ENCODE data around the gene H6PD.

Gene H6PD

GRCh38 chr1:9300573-9300972 lies 66.0 kb downstream of the H6PD start:
- no peak overlapping the region for H3K4me3 ChIP-seq (ENCODE audit: low read depth, low read length)
- in situ Hi-C loops (cut with HindIII; ENCODE audit: low sequenced_read_pairs) = no loop called here
- no peak for TF ChIP-seq CTCF (IDR thresholded peaks at IDR 0.05; ENCODE audit: low read depth, low read length)
- DNase-seq (ENCODE audit: low read depth, low spot score) = no peak

GRCh38 chr1:9302745-9303524 lies 68.4 kb downstream of the H6PD start:
- in situ Hi-C loops (cut with HindIII; ENCODE audit: low sequenced_read_pairs) = no loop called here
- peak; percentile 94 for DNase-seq (ENCODE audit: low read depth, low spot score)
- TF ChIP-seq CTCF (IDR thresholded peaks at IDR 0.05; ENCODE audit: low read depth, low read length) = no peak
- H3K4me3 ChIP-seq (ENCODE audit: low read depth, low read length) = no peak overlapping the region

GRCh38 chr1:9303916-9304315 lies 69.3 kb downstream of the H6PD start:
- DNase-seq (ENCODE audit: low read depth, low spot score) = no peak
- no peak for TF ChIP-seq CTCF (IDR thresholded peaks at IDR 0.05; ENCODE audit: low read depth, low read length)
- H3K4me3 ChIP-seq (ENCODE audit: low read depth, low read length) = no peak overlapping the region
- in situ Hi-C loops (cut with HindIII; ENCODE audit: low sequenced_read_pairs) = no loop called here

- TF ChIP-seq CTCF (IDR thresholded peaks at IDR 0.05; ENCODE audit: low read depth, low read length) = no peak
- no peak overlapping the region for H3K4me3 ChIP-seq (ENCODE audit: low read depth, low read length)
- no peak for DNase-seq (ENCODE audit: low read depth, low spot score)
- in situ Hi-C loops (cut with HindIII; ENCODE audit: low sequenced_read_pairs) = no loop called here
Measured at GRCh38 chr1:9305216-9305615, 70.6 kb downstream of the H6PD start.

- TF ChIP-seq CTCF (IDR thresholded peaks at IDR 0.05; ENCODE audit: low read depth, low read length) = no peak
- DNase-seq (ENCODE audit: low read depth, low spot score) = no peak
- in situ Hi-C loops (cut with HindIII; ENCODE audit: low sequenced_read_pairs) = no loop called here
- H3K4me3 ChIP-seq (ENCODE audit: low read depth, low read length) = no peak overlapping the region
Measured at GRCh38 chr1:9306006-9306405, 71.4 kb downstream of the H6PD start.

- no peak for TF ChIP-seq CTCF (IDR thresholded peaks at IDR 0.05; ENCODE audit: low read depth, low read length)
- in situ Hi-C loops (cut with HindIII; ENCODE audit: low sequenced_read_pairs) = no loop called here
- no peak for DNase-seq (ENCODE audit: low read depth, low spot score)
- no peak overlapping the region for H3K4me3 ChIP-seq (ENCODE audit: low read depth, low read length)
Measured at GRCh38 chr1:9307303-9307702, 72.7 kb downstream of the H6PD start.
